T1000 (cell line): Measurements from ENCODE around the gene RTN4RL2.
"Not testable (repeated sequence)": the region's sequence is repeated elsewhere in the genome, so short reads cannot be mapped to it uniquely, and the experiment has no call there.

Experiments
- DNase-seq: peaks from one replicate; lab custom pipeline; 2025; ENCODE audit warnings: mixed read lengths; lab: John Stamatoyannopoulos, UW

Gene RTN4RL2

GRCh38 chr11:57432714-57433163 lies 27.6 kb upstream of the RTN4RL2 start:
- DNase-seq, result peak; percentile 73

DNA sequence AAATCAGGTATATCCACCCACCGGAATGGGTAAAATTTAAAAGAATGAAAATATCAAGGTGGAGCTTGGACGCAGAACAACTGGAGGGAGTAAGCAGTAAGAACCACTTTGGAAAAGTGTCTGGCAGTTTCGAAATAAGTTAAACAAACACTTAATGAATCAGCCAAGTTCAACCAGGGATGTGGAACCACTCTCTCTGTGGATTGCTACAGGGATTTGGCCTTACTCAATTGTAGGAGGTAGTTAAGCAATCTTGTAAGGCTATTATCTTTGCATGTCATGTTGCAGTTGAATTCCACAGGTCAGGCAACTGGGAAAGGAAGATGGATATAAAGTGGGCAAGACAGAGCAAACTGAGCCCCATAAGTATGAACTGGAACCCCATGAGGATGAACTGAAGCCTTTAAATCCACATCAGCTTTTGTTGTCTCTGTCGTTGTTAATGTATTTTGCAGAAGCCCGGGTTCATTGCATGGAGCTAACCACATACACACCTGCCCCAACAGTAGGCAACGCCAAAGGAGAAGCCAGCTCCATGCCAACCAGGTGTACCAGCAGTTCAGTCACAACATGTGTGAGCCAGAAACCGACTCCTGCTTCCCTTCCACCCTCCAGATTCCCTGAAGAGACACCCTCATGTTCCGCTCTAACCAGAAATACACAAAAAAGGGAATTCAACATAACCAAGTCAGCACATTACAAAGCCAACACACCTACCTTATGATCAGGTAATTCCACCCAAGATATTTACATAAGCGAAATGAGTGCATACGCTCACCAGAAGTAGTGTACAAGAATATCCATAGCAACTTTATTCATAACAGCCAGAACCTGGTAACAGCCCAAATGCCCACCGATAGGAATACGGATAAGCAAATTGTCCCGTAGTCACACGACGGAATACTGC lies 25.4 kb upstream of the RTN4RL2 start:
- no peak for DNase-seq

- DNase-seq, result no peak
Measured at GRCh38 chr11:57436031-57436430, 24.3 kb upstream of the RTN4RL2 start.

DNA sequence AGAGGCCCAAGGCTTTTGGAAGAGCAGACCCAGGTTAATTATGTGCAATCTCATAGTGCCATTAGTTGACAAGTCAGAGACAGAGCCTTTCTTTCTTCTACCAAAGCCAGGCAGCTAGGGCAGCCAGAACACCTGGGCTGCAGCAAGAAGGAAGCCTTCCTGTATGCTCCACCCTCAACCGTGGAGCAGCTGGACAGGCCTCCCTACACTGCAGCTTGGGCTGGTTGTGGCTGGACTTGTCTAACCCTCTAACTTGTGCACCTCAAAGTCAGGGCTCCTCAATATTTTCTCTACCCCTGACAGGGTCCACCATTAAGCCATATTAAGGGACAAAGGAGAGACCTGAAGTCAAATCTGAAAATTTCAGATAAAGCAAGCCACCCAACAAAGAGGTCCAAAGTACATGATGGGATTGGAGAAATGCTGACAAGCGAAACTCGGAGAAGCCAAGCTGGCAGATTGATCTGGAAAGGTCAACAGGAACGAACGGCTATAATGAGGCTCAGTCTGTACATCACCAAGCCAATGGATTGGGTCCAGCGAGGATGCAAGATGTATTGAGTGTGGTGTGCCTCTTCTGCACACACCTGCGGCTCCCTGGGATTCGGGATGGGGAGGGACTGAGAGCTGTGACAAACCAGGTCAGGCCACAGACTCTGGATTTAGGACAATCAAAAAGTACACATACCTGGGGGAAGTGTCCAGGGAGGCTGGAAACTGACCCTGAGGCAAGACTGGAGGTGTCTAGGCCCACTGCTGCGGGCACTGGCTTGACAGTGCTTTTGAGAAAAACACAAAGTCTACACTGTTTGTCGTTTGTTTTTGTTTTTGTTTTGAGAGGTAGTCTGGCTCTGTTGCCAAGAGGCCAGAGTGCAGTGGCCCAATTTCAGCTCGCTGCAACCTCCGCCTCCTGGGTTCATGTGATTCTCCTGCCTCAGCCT lies 21.7 kb upstream of the RTN4RL2 start:
- no peak for DNase-seq

- no peak for DNase-seq
Measured at GRCh38 chr11:57439786-57440185, 20.5 kb upstream of the RTN4RL2 start.

DNA sequence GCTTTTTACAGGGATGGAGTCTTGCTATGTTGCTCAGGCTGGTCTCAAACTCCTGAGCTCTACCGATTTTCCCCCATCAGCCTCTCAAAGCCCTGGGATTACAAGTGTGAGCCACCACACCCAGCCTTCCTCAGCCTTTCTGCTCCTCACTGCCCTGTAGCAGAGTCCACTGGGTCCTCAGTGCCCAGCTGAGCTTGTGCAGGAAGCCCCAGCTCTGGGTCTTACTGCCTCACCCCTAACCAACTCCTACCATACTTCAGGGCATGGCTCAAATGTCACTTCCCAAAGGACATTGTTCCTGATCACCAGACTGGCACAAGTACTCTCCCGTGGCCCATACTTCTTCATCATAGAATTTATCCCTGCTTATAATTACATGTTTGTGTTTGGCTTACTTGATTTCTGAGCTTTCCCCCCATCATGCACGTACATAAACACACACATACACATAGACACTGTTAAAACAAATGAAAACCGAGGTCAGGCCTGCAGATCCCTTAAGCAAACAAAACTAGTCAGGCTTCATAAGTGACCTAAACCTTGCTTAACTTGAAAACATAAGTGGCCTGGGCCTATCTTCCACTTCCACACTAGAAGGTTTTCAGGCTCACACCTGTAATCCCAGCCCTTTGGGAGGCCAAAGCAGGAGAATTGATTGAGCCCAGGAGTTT lies 19.4 kb upstream of the RTN4RL2 start:
- DNase-seq, result no peak

DNA sequence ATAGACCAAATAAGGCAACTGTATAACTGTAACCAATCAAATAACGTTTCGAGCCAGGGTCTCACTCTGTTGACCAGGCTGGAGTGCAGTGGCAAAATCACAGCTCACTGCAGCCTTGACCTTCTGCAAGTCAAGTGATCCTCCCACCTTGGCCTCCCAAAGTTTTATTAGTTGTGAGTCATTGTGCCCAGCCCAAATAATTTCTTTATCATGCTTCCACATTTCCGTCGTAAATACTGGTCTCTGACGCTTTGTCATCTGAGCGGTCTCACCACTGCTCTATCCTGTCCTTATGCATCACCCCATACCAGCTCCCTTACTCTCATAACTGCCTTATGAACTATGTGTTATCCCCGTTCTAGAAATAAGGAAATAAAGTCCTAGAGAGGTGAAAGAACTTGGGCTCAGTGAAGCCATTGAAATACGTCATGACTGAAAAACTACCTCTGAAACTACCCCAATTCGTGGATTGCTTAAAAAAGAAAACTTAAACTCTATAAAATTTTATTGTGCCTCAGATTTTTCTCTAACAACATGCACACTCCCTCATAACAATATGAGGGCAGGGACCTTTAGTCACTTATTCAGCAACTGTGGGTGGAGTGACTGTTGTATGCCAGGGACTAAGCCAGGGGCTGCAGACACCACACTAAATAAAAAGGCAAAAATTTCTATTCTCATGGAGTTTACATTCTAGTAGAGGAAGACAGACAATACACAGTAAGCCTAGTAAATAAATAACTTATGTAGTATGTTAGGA lies 15.8 kb upstream of the RTN4RL2 start:
- DNase-seq, result peak; percentile 22

DNA sequence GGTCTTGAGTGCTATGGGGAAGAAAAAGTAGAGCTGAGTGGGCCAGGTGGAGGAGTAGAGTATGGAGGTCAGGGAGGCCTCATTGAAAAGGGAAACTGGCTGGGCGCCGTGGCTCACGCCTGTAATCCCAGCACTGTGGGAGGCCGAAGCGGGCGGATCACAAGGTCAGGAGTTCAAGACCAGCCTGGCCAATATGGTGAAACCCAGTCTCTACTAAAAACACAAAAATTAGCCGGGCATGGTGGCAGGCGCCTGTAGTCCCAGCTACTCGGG lies 15.3 kb upstream of the RTN4RL2 start:
- DNase-seq, result not testable (repeated sequence)

DNA sequence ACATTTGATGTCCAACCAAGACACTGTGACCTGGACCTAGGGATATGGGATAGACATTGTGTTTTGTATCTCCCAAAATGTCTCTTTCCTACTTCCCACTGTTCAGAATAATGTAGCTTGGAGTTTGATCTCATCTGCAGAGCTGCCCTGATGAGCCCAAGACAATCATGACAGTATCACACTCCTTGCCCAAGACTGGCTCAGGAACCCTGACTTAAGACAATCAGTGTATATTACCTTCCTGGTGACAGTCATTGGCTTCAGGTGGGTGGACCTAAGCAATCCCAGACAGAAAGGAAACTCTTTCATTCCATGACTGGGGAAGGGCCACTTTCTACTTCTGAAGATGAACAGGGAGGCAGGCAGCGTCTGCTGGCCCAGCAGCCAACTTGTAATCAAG lies 14.3 kb upstream of the RTN4RL2 start:
- DNase-seq, result no peak

DNA sequence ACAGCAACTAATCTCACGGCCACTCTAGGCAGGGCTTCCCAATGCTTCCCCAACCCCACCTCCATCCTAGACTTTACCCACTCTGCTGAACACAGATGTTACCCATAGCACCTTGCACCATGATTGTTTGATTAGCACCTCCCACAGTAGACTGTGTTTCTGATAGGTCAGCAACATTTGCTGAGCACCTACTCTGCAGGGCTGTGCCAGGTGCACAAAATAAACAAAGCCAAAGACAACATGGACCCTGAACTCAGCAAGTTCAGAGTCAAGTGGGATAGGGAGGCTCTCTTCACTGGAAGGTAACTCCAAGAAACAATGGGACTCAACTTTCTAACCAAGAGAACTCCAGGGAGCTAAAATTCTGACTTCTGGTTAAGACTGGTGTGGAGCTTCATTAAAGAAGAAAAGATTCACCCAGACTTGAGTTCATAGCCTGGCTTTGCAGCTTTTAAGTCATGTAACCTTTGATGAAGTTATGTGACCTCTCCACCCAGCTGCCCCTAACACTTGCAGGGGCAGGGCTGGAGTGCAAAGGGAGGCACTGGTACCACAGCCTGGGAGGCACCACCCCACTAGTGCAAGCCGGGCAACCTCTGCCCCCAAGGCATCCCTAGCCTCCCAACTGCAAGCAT lies 6.7 kb upstream of the RTN4RL2 start:
- no peak for DNase-seq

- DNase-seq, result peak; percentile 58
Measured at GRCh38 chr11:57456960-57457642, 3.2 kb upstream of the RTN4RL2 start.

DNA sequence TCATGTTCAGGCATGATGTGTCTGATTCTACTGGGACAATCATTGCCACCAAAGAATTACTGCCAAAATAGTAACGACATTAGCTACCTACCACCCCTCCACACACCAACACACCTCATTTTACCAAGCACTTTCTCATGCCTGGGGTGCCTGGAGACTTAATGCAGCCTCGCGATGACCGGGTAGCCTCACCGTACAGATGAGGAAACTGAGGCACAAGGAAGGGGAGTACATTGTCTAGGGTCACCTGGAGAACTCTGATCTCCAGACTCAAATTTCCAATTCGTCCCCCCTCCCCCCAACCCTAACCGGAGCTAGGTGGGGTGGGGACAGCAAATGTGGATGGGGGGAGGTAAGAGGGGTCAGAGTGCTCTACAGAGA lies 2.7 kb upstream of the RTN4RL2 start:
- DNase-seq, result no peak

- no peak for DNase-seq
Measured at GRCh38 chr11:57458060-57458409, 2.3 kb upstream of the RTN4RL2 start.

DNA sequence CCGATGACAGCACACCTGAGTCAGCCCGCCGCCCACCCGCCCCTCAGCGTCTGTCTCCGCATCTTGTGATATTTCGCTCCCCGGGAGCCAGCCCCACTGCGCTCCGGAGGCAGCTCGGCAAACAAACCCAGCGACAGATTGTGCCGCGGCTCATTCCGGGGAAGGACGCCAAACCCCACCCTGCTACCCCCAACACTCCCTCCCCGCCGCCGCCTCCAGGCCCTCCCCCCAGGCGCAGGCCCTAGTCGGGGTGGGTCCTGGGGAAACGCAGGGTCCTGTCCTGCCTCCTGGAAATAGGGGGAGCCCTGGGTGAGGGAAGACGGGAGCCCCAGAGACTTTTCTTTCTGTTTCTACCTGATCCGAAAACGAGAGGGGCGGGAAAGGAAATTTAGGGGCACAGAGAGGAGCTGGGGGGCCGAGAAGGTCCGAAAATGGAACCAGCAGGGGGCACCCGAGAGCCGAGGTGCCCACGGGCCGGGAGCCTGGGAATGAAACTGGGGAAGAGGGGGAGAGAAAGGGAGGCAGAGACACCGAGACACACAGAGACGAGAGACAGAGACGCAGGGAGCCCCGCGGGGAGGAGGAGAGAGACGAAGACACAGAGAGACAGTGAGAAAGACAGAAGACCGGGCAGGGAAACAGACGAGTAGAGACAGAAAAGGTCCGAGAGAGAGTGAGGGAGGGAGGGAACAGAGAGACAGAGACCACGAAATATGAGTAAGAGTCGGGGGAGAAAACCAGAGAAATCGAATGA lies 1.7 kb upstream of the RTN4RL2 start:
- no peak for DNase-seq

GRCh38 chr11:57459164-57460021 lies 935 bp upstream of the RTN4RL2 start:
- DNase-seq, result no peak

GRCh38 chr11:57460758-57461749 lies 726 bp downstream of the RTN4RL2 start:
- no peak for DNase-seq

GRCh38 chr11:57461841-57462489 lies 1.6 kb downstream of the RTN4RL2 start:
- DNase-seq, result no peak
